Right lobe of liver (tissue), 6 donors: ENCODE results near the gene CASKIN1. TPM values are rescaled to one million over a fixed set of nuclear protein-coding genes. Genes with fewer than 3 reads are reported as not detected.
A peak's percentile ranks its signal among the peaks of the same experiment; 100 is the strongest.

Experiments used
- ATAC-seq, 4 donors: fragments of 200-7000 bp; cut with Tn5 transposase; one replicate each; pipeline ENCODE4 v1.9.1; 2020; ENCODE audit warnings: mild to moderate bottlenecking in 4 of 4, moderate library complexity in 4 of 4
- DNase-seq, 3 donors: peaks; one replicate each; pipeline ENCODE4 v3.0.0-alpha.2; 2020
- H3K27ac ChIP-seq, 3 donors: fragments of 200-600 bp; one replicate each; pipeline ENCODE4 v1.8.0; 2022
- H3K27me3 ChIP-seq, 2 donors: fragments of 200-600 bp; one replicate each; pipeline ENCODE4 v1.8.0; 2022
- H3K36me3 ChIP-seq, 4 donors: fragments of 200-600 bp; sonication (generic) in 1 of 4; one replicate each; pipeline versions ENCODE4 v1.5.1 to v1.8.0; 2017 to 2022; ENCODE audit warnings: control low read depth in 1 of 4
- H3K4me1 ChIP-seq, 4 donors: fragments of 200-600 bp; sonication (generic) in 1 of 4; one replicate each; pipeline versions ENCODE4 v1.5.1 to v1.8.0; 2017 to 2022; ENCODE audit warnings: control low read depth in 1 of 4
- H3K4me3 ChIP-seq, 3 donors: fragments of 200-600 bp; one replicate each; pipeline ENCODE4 v1.8.0; 2022
- H3K9me3 ChIP-seq, 4 donors: fragments of 200-600 bp; sonication (generic) in 1 of 4; one replicate each; pipeline versions ENCODE4 v1.5.1 to v1.8.0; 2017 to 2022; ENCODE audit warnings: control low read depth in 1 of 4
- CTCF ChIP-seq, 4 donors: fragments of 200-600 bp in 3 of 4; fragments of 450-650 bp in 1 of 4; IDR thresholded peaks; one replicate each; pipeline versions ENCODE4 v1.5.1 to v1.8.0; 2016 to 2022; ENCODE audit warnings: antibody characterized with exemption in 4 of 4, mild to moderate bottlenecking in 2 of 4
- POLR2A ChIP-seq: fragments of 450-650 bp; IDR thresholded peaks from one replicate; pipeline ENCODE4 v1.6.1; 2017; ENCODE audit warnings: antibody characterized with exemption, mild to moderate bottlenecking
- WGBS: methylation state at CpG from one replicate; pipeline ENCODE4 v1.1.6; 2018; ENCODE audit warnings: low coverage, low lambda C conversion rate; ENCODE audit not compliant: insufficient coverage; ENCODE audit errors: missing lambda C conversion rate; 5-methylcytosine and 5-hydroxymethylcytosine counted together
- intact Hi-C, 2 donors: fragments of 100-400 bp; cut with DNase I; formaldehyde crosslinking; loops; one replicate each; pipeline versions ENCODE4 v1.11.2 to v1.14.1; 2022
- total RNA-seq, 6 experiments: library from RNA; depleted of rRNA in 2 of 6; stranded (reverse); fragments of >200 nt in 2 of 6; fragmentation: NEBNext Ultra II Directional in 3 of 6; extraction: Animal tissue kit (Norgen Biotek cat#: 25700) in 3 of 6; gene quantifications; one replicate each; pipeline versions ENCODE4 v1.1.0 to v1.2.4, GENCODE V29; 2016 to 2023
- donor health status: DM: no; HTN: yes; CAD: no.
- donor health status: DM: no; HTN: no; CAD: no.
- donor health status: DM: no; HTN: no; CAD: no.
- donor health status: DM: no; HTN: yes; CAD: no.
- donor health status: DM: no; HTN: yes; CAD: no.

The CASKIN1 gene
- total RNA-seq, 6 experiments from 2014 or later, result not detected

- ATAC-seq (no peak), DNase-seq (no peak)
- Histone ChIP-seq H3K27ac (no peak overlapping the region), H3K9me3 (no peaks in the 10 kb centered on the region), H3K4me3 (no peak overlapping the region), H3K4me1 (peaks cover 0 to 17% (median 0%) of the 10 kb centered on the region in 4 donors), H3K27me3 (no peaks in the 10 kb centered on the region), H3K36me3 (peaks cover 0 to 39% (median 14%) of the 10 kb centered on the region in 4 donors)
- WGBS, result 73% methylated on average over 3 of the region's 28 CpGs
- intact Hi-C loops, result no loop called here
- TF ChIP-seq POLR2A (no peak), CTCF (IDR thresholded peaks at IDR 0.05) (no peak)
Observed at GRCh38 chr16:2235234-2235651, 38.8 kb upstream of the CASKIN1 start.

GRCh38 chr16:2234813-2235170, 38.4 kb upstream of the CASKIN1 start:
- Histone ChIP-seq H3K4me1 (peaks cover 0 to 17% (median 0%) of the 10 kb centered on the region in 4 donors), H3K4me3 (no peak overlapping the region), H3K9me3 (no peaks in the 10 kb centered on the region), H3K36me3 (peaks cover 0 to 40% (median 15%) of the 10 kb centered on the region in 4 donors), H3K27ac (no peak overlapping the region), H3K27me3 (no peaks in the 10 kb centered on the region)
- no peak for TF ChIP-seq POLR2A
- TF ChIP-seq CTCF (IDR thresholded peaks at IDR 0.05), result no peak
- DNase-seq (peak in 1 of 3 donors; percentile 53), ATAC-seq (no peak)
- intact Hi-C loops, result no loop called here
- no CpG with 5 or more reads among the region's 18 CpGs for WGBS

- Histone ChIP-seq H3K27ac (no peak overlapping the region), H3K4me1 (peaks cover 0 to 17% (median 0%) of the 10 kb centered on the region in 4 donors), H3K9me3 (no peaks in the 10 kb centered on the region), H3K4me3 (no peak overlapping the region), H3K36me3 (peaks cover 0 to 47% (median 17%) of the 10 kb centered on the region in 4 donors), H3K27me3 (no peaks in the 10 kb centered on the region)
- ATAC-seq (no peak), DNase-seq (peak in 1 of 3 donors; percentile 52)
- intact Hi-C loops, result no loop called here
- WGBS, result 87% methylated on average over 3 of the region's 51 CpGs
- TF ChIP-seq POLR2A (no peak), CTCF (IDR thresholded peaks at IDR 0.05) (no peak)
Observed at GRCh38 chr16:2233872-2234812, 37.7 kb upstream of the CASKIN1 start.

GRCh38 chr16:2233046-2233775, 36.8 kb upstream of the CASKIN1 start:
- intact Hi-C loops, result no loop called here
- H3K36me3 ChIP-seq, result peaks cover 0 to 56% (median 17%) of the 10 kb centered on the region in 4 donors
- 94% methylated on average over 6 of the region's 28 CpGs for WGBS

More at GRCh38 chr16:2233046-2233775, 36.8 kb upstream of the CASKIN1 start:
- Histone ChIP-seq H3K4me1 (peaks cover 0 to 17% (median 0%) of the 10 kb centered on the region in 4 donors), H3K27me3 (no peaks in the 10 kb centered on the region), H3K27ac (no peak overlapping the region), H3K9me3 (no peaks in the 10 kb centered on the region), H3K4me3 (no peak overlapping the region)
- ATAC-seq, result no peak
- TF ChIP-seq CTCF (IDR thresholded peaks at IDR 0.05) (no peak), POLR2A (no peak)
- peak in 1 of 3 donors; percentile 55 for DNase-seq
